ENCODE measurements around the gene ALDH1L1. TPM values are rescaled to one million over a fixed set of nuclear protein-coding genes. Genes with fewer than 3 reads are reported as not detected.

Gene ALDH1L1
- total RNA-seq, 4 donors from 2014 or later, result 5.9 to 32.2 (median 16.1) TPM

DNA sequence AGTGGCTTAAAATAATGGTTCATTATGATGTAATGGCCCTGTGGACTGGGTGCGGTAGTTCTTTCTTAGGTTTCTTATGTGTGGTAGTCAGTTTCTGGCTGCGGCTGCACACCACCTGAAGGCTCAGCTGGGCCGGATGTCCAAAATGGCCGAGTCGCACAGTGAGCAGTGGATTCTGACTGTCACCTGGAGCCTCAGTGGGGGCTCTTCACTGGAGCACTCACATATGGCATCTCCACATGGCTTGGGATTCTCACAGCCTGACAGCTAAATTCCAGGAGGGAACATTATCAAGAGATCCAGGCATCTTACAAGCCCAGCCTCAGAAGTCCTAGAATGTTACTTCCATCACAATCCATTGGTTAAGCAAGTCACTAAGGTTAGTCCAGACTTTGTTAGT is 26.8 kb upstream of the ALDH1L1 start:
- Histone ChIP-seq H3K9me3 (no peaks in the 10 kb centered on the region), H3K27me3 (no peaks in the 10 kb centered on the region), H3K4me1 (peaks cover 0 to 7% (median 0%) of the 10 kb centered on the region in 4 donors), H3K4me3 (no peak overlapping the region), H3K27ac (no peak overlapping the region), H3K36me3 (no peaks in the 10 kb centered on the region)
- 59 to 96% methylated on average over 3 to 5 of the region's 5 CpGs for WGBS, 2 donors (ENCODE audit: low coverage in 1 of 2)
- TF ChIP-seq, protein P1, sequence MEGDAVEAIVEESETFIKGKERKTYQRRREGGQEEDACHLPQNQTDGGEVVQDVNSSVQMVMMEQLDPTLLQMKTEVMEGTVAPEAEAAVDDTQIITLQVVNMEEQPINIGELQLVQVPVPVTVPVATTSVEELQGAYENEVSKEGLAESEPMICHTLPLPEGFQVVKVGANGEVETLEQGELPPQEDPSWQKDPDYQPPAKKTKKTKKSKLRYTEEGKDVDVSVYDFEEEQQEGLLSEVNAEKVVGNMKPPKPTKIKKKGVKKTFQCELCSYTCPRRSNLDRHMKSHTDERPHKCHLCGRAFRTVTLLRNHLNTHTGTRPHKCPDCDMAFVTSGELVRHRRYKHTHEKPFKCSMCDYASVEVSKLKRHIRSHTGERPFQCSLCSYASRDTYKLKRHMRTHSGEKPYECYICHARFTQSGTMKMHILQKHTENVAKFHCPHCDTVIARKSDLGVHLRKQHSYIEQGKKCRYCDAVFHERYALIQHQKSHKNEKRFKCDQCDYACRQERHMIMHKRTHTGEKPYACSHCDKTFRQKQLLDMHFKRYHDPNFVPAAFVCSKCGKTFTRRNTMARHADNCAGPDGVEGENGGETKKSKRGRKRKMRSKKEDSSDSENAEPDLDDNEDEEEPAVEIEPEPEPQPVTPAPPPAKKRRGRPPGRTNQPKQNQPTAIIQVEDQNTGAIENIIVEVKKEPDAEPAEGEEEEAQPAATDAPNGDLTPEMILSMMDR (IDR thresholded peaks at IDR 0.05), result no peak
- no peak for TF ChIP-seq POLR2A (IDR thresholded peaks at IDR 0.05)
- in situ Hi-C loops (cut with MboI; ENCODE audit: low pct_ligation_motif_present in 1 of 4, low pct_unique_long_range_greater_than_20kb in 1 of 4, low sequenced_read_pairs in 3 of 4) (no loop called here), intact Hi-C loops (cut with DNase I; ENCODE audit: low total_unique reads) (loop anchor here (5.0 kb wide), 1 partner anchor 75 kb away; no protein-coding TSS in a partner anchor)
- DNase-seq, result no peak

DNA sequence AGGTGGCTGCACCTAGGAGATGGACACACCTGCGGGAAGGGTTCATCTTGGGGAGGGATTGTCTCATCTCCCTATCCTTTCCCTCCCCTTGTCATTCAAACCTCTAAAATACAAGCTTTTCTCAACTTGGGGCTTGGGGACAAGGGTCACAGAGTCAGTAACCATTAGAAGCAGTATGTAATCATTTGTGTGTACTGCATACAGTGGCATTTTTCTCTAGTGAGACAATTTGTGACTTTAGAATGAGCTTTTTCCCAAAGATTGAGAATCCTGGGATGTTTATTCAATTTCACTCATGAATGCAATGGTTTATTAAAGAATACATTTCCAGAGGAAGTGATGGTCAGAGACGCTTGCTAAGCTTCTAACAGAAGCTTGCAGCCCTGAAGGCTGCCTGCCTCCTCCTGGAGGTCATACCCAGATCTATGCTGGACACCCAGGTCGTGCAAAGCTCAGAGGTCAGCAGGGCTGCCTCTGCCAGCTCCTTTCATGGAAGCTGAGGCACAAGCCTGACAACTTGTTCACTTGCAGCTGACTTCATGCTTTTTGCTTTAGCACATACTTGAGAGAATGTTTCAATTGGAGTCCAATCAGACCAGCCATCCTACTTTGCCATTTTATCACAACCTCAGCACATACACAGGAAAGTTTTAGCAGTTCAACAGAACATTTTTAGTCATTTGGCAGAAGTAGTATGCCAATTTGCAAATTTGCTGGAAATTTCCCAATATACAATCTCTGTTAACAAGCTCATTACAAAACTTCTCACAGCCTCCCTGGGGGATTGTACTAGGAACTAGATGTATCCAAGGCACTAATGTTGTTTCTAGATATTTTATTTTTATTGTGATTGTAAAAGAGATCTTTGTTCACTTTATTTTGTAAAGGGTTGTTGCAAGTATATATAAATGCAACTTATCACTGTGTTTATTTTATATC is 25.6 kb upstream of the ALDH1L1 start:
- Histone ChIP-seq H3K27ac (no peak overlapping the region), H3K9me3 (no peaks in the 10 kb centered on the region), H3K4me1 (peaks cover 0 to 7% (median 0%) of the 10 kb centered on the region in 4 donors), H3K36me3 (no peaks in the 10 kb centered on the region), H3K27me3 (no peaks in the 10 kb centered on the region), H3K4me3 (no peak overlapping the region)
- in situ Hi-C loops (cut with MboI; ENCODE audit: low pct_ligation_motif_present in 1 of 4, low pct_unique_long_range_greater_than_20kb in 1 of 4, low sequenced_read_pairs in 3 of 4) (no loop called here), intact Hi-C loops (cut with DNase I; ENCODE audit: low total_unique reads) (loop anchor here (5.0 kb wide), 1 partner anchor 74 kb away; no protein-coding TSS in a partner anchor)
- no peak for TF ChIP-seq POLR2AphosphoS5 (IDR thresholded peaks at IDR 0.05)
- TF ChIP-seq, protein P1 (IDR thresholded peaks at IDR 0.05), result no peak
- no peak for TF ChIP-seq EP300 (IDR thresholded peaks at IDR 0.05; ENCODE audit: low read depth)
- TF ChIP-seq POLR2A (IDR thresholded peaks at IDR 0.05), result no peak
- no peak for DNase-seq
- 60 to 67% methylated on average over 2 to 3 of the region's 3 CpGs for WGBS, 2 donors (ENCODE audit: low coverage in 1 of 2)

DNA sequence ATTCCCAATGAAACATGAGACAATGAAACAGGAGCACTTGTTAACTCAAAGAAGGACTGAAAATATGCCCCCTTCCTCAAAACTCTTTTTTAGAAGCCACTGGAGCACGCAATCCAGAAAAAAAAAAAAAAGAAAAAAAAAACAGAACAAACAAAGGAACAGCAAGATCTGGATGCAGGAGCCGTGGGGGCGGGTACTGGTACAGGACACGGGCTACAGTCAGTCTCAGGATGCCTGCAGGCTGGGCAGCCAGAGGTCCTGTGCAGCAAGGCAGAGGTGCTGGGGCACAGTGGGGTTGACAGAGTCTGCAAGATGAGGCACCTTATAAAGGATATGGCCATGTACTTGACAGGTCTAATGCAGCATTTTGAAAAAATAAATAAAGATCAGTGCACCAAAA is 22.3 kb upstream of the ALDH1L1 start:
- Histone ChIP-seq H3K4me1 (no peaks in the 10 kb centered on the region), H3K27ac (no peak overlapping the region), H3K9me3 (no peaks in the 10 kb centered on the region), H3K4me3 (no peak overlapping the region), H3K36me3 (no peaks in the 10 kb centered on the region), H3K27me3 (no peaks in the 10 kb centered on the region)
- no peak for TF ChIP-seq POLR2AphosphoS5 (IDR thresholded peaks at IDR 0.05)
- no peak for TF ChIP-seq EP300 (IDR thresholded peaks at IDR 0.05; ENCODE audit: low read depth)
- no peak for TF ChIP-seq POLR2A (IDR thresholded peaks at IDR 0.05)
- TF ChIP-seq, protein P1 (IDR thresholded peaks at IDR 0.05), result no peak
- intact Hi-C loops (cut with DNase I; ENCODE audit: low total_unique reads) (no loop called here), in situ Hi-C loops (cut with MboI; ENCODE audit: low pct_ligation_motif_present in 1 of 4, low pct_unique_long_range_greater_than_20kb in 1 of 4, low sequenced_read_pairs in 3 of 4) (no loop called here)
- WGBS, 2 donors (ENCODE audit: low coverage in 1 of 2), result 57 to 68% methylated on average over 4 of the region's 4 CpGs
- no peak for DNase-seq

DNA sequence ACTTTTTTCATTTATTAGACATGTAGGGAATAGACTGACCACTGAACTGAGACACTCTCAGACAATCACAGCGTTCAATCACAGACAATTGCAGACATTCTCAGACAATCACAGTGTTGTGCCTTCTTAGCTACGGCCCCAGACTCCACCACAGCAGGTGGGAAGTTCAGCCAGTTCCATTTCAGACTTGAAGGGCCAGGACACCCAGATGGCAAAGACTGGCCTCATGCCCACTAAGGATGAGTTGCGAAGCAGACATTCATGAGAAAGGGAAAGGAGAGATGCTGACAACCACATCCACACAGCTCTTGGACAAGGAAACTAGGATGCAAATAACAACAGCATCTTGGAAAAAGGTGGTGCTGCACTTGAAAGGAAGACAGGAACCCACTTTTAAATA is 21.9 kb upstream of the ALDH1L1 start:
- Histone ChIP-seq H3K36me3 (no peaks in the 10 kb centered on the region), H3K27me3 (no peaks in the 10 kb centered on the region), H3K9me3 (no peaks in the 10 kb centered on the region), H3K27ac (no peak overlapping the region), H3K4me1 (no peaks in the 10 kb centered on the region), H3K4me3 (no peak overlapping the region)
- no peak for DNase-seq
- in situ Hi-C loops (cut with MboI; ENCODE audit: low pct_ligation_motif_present in 1 of 4, low pct_unique_long_range_greater_than_20kb in 1 of 4, low sequenced_read_pairs in 3 of 4), result no loop called here
- 63% methylated on average over 3 of the region's 3 CpGs; no CpG with 5 or more reads in 1 of the 2 donors for WGBS, 2 donors (ENCODE audit: low coverage in 1 of 2)
- TF ChIP-seq POLR2A (IDR thresholded peaks at IDR 0.05) (no peak), EP300 (IDR thresholded peaks at IDR 0.05; ENCODE audit: low read depth) (no peak)
- TF ChIP-seq, protein P1 (IDR thresholded peaks at IDR 0.05), result no peak
- intact Hi-C loops (cut with DNase I; ENCODE audit: low total_unique reads), result no loop called here

Measured in transverse colon (tissue), 4 donors.